PC-3 (cell line): ENCODE measurements around the gene ZNF98. TPM values are rescaled to one million over a fixed set of nuclear protein-coding genes. Genes with fewer than 3 reads are reported as not detected.

Experiments used
- ATAC-seq: fragments of 200-7000 bp; cut with Tn5 transposase; 2 replicates; pipeline ENCODE4 v1.9.1; 2020; ENCODE audit warnings: mild to moderate bottlenecking, moderate library complexity
- BruUV-seq: library from RNA; stranded (reverse); fragments of 400-500 nt; replicated peaks from 2 replicates; lab custom pipeline; 2021; lab: Mats Ljungman, UMichigan
- CTCF ChIA-PET: fragments of 300-600 bp; sonication (Branson Sonifier 250); formaldehyde crosslinking; loops from one replicate; lab custom pipeline; 2022; ENCODE audit warnings: antibody characterized with exemption; lab: Charles Lee
- POLR2A ChIA-PET: fragments of 300-600 bp; sonication (Branson Sonifier 250); formaldehyde crosslinking; loops from one replicate; lab custom pipeline; 2022; ENCODE audit warnings: antibody characterized with exemption; ENCODE audit not compliant: unreplicated experiment; lab: Charles Lee
- DNase-seq: peaks from one replicate; pipeline ENCODE4 v3.0.0-alpha.2; 2015
- H2AFZ ChIP-seq: fragments of 300-600 bp; sonication (generic); 2 replicates; pipeline ENCODE4 v1.6.0; 2016; ENCODE audit warnings: antibody characterized with exemption, low read length
- H3F3A ChIP-seq: fragments of 300-600 bp; sonication (generic); one replicate; pipeline ENCODE4 v1.6.0; 2017; ENCODE audit warnings: antibody characterized with exemption, low read length, control low read depth, mild to moderate bottlenecking; ENCODE audit not compliant: unreplicated experiment
- H3K27ac ChIP-seq: fragments of 300-600 bp; sonication (generic); 2 replicates; pipeline ENCODE4 v1.5.1; 2016; ENCODE audit warnings: mild to moderate bottlenecking, low read length
- H3K27me3 ChIP-seq: fragments of 300-600 bp; sonication (generic); 2 replicates; pipeline ENCODE4 v1.6.1; 2016; ENCODE audit warnings: low read length, mixed read lengths
- H3K36me3 ChIP-seq: fragments of 300-600 bp; sonication (generic); 2 replicates; pipeline ENCODE4 v1.6.1; 2016; ENCODE audit warnings: low read depth, mixed run types, low read length, mixed read lengths
- H3K4me1 ChIP-seq: fragments of 300-600 bp; sonication (generic); 2 replicates; pipeline ENCODE4 v1.5.1; 2016; ENCODE audit warnings: low read length; ENCODE audit not compliant: insufficient read depth
- H3K4me2 ChIP-seq: fragments of 300-600 bp; sonication (generic); 2 replicates; pipeline ENCODE4 v1.6.0; 2016; ENCODE audit warnings: low read length
- H3K4me3 ChIP-seq: fragments of 300-600 bp; sonication (generic); 2 replicates; pipeline ENCODE4 v1.5.1; 2016; ENCODE audit warnings: mild to moderate bottlenecking, low read length, mixed read lengths
- H3K79me2 ChIP-seq: fragments of 300-600 bp; sonication (generic); 2 replicates; pipeline ENCODE4 v1.6.1; 2017; ENCODE audit warnings: low read length, mixed read lengths
- H3K9ac ChIP-seq: fragments of 300-600 bp; sonication (generic); 2 replicates; pipeline ENCODE4 v1.6.0; 2016; ENCODE audit warnings: mild to moderate bottlenecking, low read length
- H3K9me2 ChIP-seq: fragments of 300-600 bp; sonication (generic); replicated peaks from 2 replicates; pipeline ENCODE4 v1.6.1; 2016; ENCODE audit warnings: mixed run types, low read length, mixed read lengths
- H3K9me3 ChIP-seq: fragments of 300-600 bp; sonication (generic); 2 replicates; pipeline ENCODE4 v1.6.1; 2016; ENCODE audit warnings: low read length, mixed read lengths
- H4K20me1 ChIP-seq: fragments of 300-600 bp; sonication (generic); 2 replicates; pipeline ENCODE4 v1.6.1; 2016; ENCODE audit warnings: low read length, mixed read lengths
- EZH2 ChIP-seq: fragments of 300-600 bp; sonication (generic); IDR thresholded peaks from one replicate; pipeline ENCODE4 v1.6.1; 2017; ENCODE audit warnings: antibody characterized with exemption, mild to moderate bottlenecking, low read length; ENCODE audit not compliant: unreplicated experiment
- EZH2phosphoT487 ChIP-seq: fragments of 300-600 bp; sonication (generic); IDR thresholded peaks from 2 replicates; pipeline ENCODE4 v1.6.1; 2018; ENCODE audit warnings: mild to moderate bottlenecking, antibody characterized with exemption, low read length, borderline replicate concordance
- intact Hi-C: fragments of 100-400 bp; cut with micrococcal nuclease; formaldehyde crosslinking; loops from 2 replicates; pipeline ENCODE4 v1.9.0; 2023
- total RNA-seq: library from RNA; depleted of rRNA; stranded (reverse); fragments of >200 nt; gene quantifications from 2 replicates; pipeline ENCODE4 v1.2.3, GENCODE V29; 2014
- TF ChIP-seq, protein P1 (sequence below): fragments of 300-600 bp; sonication (generic); conservative IDR thresholded peaks from 2 replicates; pipeline ENCODE4 v1.5.1; 2017; ENCODE audit warnings: antibody characterized with exemption, low read depth, mild to moderate bottlenecking, low read length

ZNF98 gene
- total RNA-seq, 1 experiment from 2014 or later: 1.1 TPM

DNA sequence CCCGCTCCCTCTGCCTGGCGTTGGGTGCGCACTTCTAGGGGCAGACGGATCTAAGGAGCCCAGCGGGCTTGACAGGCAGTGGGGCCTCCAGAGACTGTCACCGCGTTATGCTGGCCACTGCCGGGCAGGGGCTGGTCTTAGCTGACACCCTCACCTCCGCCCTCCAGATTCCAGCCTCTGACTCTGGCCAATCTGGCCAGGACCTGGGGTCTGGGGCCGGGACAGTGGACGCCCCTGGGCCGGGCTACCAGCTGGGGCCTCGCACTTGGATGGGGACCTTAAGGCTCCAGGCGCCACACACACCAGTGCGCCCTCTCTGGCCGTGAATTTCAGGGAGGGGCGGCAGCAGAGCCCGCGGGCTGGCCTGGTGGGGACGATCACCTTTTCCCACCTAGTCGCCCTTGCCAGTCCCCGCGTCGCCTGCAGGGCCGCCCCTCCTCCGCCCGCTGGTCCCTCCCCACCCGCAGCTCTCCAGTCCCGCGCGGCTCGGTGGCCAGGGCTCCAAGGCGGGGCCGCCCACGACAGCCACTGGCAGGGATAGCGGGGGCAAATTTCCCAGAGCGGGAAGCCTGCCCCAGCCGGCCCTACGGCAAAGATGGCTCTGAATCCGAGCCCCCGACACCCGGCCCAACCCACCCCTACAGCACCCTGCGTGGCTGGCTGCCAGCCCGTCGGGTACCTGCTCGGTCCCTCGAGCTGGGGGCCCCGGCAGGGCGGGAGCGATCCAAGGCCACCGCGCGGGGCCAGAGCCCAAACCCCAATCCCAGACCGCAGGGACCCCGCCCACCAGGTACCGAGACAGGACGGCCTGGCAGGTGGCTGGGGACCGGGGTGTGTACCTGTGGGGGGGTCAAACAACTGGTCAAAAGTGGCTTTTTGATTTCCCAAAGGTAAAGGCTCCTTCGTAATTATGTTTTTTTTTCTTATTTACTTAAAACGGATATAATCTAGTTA, 6.1 kb upstream of the ZNF98 start:
- Histone ChIP-seq H3K9me2 (no peaks in the 10 kb centered on the region), H3K4me2 (no peak overlapping the region), H2AFZ (no peak overlapping the region), H3K36me3 (no peaks in the 10 kb centered on the region; the same call in 1 of the 2 replicates), H3K4me1 (no peaks in the 10 kb centered on the region), H3K79me2 (no peaks in the 10 kb centered on the region), H3K4me3 (no peak overlapping the region), H3K27me3 (no peaks in the 10 kb centered on the region), H3K9ac (no peak overlapping the region), H3F3A (no peaks in the 10 kb centered on the region), H3K9me3 (peaks cover 35% of the 10 kb centered on the region), H4K20me1 (no peaks in the 10 kb centered on the region), H3K27ac (no peak overlapping the region)
- no TSS peak for BruUV-seq
- TF ChIP-seq, protein P1, sequence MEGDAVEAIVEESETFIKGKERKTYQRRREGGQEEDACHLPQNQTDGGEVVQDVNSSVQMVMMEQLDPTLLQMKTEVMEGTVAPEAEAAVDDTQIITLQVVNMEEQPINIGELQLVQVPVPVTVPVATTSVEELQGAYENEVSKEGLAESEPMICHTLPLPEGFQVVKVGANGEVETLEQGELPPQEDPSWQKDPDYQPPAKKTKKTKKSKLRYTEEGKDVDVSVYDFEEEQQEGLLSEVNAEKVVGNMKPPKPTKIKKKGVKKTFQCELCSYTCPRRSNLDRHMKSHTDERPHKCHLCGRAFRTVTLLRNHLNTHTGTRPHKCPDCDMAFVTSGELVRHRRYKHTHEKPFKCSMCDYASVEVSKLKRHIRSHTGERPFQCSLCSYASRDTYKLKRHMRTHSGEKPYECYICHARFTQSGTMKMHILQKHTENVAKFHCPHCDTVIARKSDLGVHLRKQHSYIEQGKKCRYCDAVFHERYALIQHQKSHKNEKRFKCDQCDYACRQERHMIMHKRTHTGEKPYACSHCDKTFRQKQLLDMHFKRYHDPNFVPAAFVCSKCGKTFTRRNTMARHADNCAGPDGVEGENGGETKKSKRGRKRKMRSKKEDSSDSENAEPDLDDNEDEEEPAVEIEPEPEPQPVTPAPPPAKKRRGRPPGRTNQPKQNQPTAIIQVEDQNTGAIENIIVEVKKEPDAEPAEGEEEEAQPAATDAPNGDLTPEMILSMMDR: no peak
- TF ChIP-seq EZH2phosphoT487 (no peak), EZH2 (no peak)
- ChIA-PET POLR2A (no interaction called here), CTCF (no interaction called here)
- intact Hi-C loops: no loop called here
- no peak for DNase-seq
- no peak for ATAC-seq

DNA sequence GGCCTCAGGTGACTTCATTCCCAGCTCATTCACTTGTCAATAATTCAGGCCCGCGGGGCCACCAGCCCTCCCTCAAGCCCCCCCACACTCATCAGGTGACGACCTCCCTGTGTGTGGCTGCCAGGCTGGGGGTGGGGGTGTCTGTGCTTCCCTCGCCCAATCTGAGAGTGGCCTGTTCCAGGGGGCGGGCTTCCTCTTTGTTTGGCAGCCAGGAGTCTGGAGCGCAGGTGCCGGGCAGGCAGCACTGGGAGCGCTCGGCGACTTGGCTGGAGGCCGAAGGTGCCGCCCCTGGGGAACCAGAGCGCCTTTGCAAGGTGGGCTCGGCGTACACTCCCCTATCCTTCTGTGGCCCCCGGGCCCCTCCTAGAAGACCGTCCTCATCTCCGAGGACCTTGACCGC, 5.4 kb upstream of the ZNF98 start:
- Histone ChIP-seq H3K9me3 (peaks cover 31% of the 10 kb centered on the region), H3K27me3 (no peaks in the 10 kb centered on the region), H3K9ac (no peak overlapping the region)

More for the DNA sequence above, 5.4 kb upstream of the ZNF98 start:
- no peak overlapping the region for H3K4me3 ChIP-seq
- H4K20me1 ChIP-seq: no peaks in the 10 kb centered on the region
- no peak for DNase-seq
- no peak overlapping the region for H2AFZ ChIP-seq
- intact Hi-C loops: no loop called here
- H3K36me3 ChIP-seq: no peaks in the 10 kb centered on the region; the same call in 1 of the 2 replicates
- H3K4me1 ChIP-seq: no peaks in the 10 kb centered on the region
- no peaks in the 10 kb centered on the region for H3F3A ChIP-seq
- POLR2A ChIA-PET: no interaction called here
- no peak overlapping the region for H3K27ac ChIP-seq
- no peak overlapping the region for H3K4me2 ChIP-seq
- H3K79me2 ChIP-seq: no peaks in the 10 kb centered on the region
- BruUV-seq: no TSS peak
- ATAC-seq: no peak
- CTCF ChIA-PET: no interaction called here
- TF ChIP-seq EZH2 (no peak), EZH2phosphoT487 (no peak)
- TF ChIP-seq, protein P1: no peak
- no peaks in the 10 kb centered on the region for H3K9me2 ChIP-seq
